ENCODE results near the gene CLTC.

GRCh38 chr17:59688496-59688895 lies 68.8 kb downstream of the CLTC start:
- no peak for TF ChIP-seq CTCF (IDR thresholded peaks at IDR 0.05; ENCODE audit: low read depth, low read length)
- no peak for TF ChIP-seq MAX (IDR thresholded peaks at IDR 0.05; ENCODE audit: low read depth, low read length)
- no peak for TF ChIP-seq POLR2A (IDR thresholded peaks at IDR 0.05; ENCODE audit: extremely low read depth, insufficient read length)

Measured in NB4 (cell line).